SK-N-SH (cell line): ENCODE data around the gene MINDY1. TPM values are rescaled to one million over a fixed set of nuclear protein-coding genes. Genes with fewer than 3 reads are reported as not detected.
A peak's percentile ranks its signal among the peaks of the same experiment; 100 is the strongest.

Experiments
- CTCF ChIA-PET: fragments of 300-600, 350-600 bp; formaldehyde crosslinking; extraction: SDS; loops from one replicate; lab custom pipeline; 2021; lab: Yijun Ruan, JAX
- POLR2A ChIA-PET: fragments of 350-600 bp; sonication (Branson Sonifier 250); formaldehyde crosslinking; extraction: SDS; loops from one replicate; lab custom pipeline; 2020; ENCODE audit warnings: antibody characterized with exemption, inconsistent platforms; lab: Yijun Ruan, JAX
- DNase-seq: peaks from one replicate; pipeline ENCODE4 v3.0.0; 2012
- H2AFZ ChIP-seq: fragments of 200-600 bp; sonication (generic); 2 replicates; pipeline ENCODE4 v1.8.1; 2016; ENCODE audit warnings: antibody characterized with exemption, mild to moderate bottlenecking, low read depth
- H3F3A ChIP-seq: fragments of 200-600 bp; sonication (generic); replicated peaks from 2 replicates; pipeline ENCODE3; 2016; ENCODE audit warnings: antibody characterized with exemption, mild to moderate bottlenecking; ENCODE audit not compliant: insufficient read depth
- H3K27ac ChIP-seq, 2 experiments: fragments of 200-500 bp in 1 of 2; fragments of 200-600 bp in 1 of 2; sonication (Bioruptor generic) in 1 of 2; sonication (generic), shearing (Covaris generic) in 1 of 2; 2 replicates each; pipeline versions ENCODE4 v1.5.1 to v1.6.1; 2014 to 2016; ENCODE audit warnings: low read depth in 2 of 2, inconsistent platforms in 1 of 2, low read length in 1 of 2, mild to moderate bottlenecking in 1 of 2, mixed read lengths in 1 of 2
- H3K27me3 ChIP-seq: fragments of 200-600 bp; sonication (generic), shearing (Covaris generic); 2 replicates; pipeline ENCODE4 v1.6.1; 2016; ENCODE audit warnings: mixed run types; ENCODE audit not compliant: insufficient read depth
- H3K36me3 ChIP-seq, 2 experiments: fragments of 200-500 bp in 1 of 2; fragments of 200-600 bp in 1 of 2; sonication (Bioruptor generic) in 1 of 2; sonication (generic) in 1 of 2; replicated peaks in 1 of 2; 2 replicates each; pipeline versions ENCODE3 to v1.5.1; 2014 to 2016; ENCODE audit warnings: low read length in 1 of 2, mild to moderate bottlenecking in 1 of 2; ENCODE audit not compliant: insufficient read depth in 2 of 2, control insufficient read depth in 1 of 2
- H3K4me1 ChIP-seq, 2 experiments: fragments of 200-500 bp in 1 of 2; fragments of 200-600 bp in 1 of 2; sonication (Bioruptor generic) in 1 of 2; sonication (generic), shearing (Covaris generic) in 1 of 2; 2 replicates each; pipeline versions ENCODE4 v1.5.1 to v1.6.1; 2014 to 2016; ENCODE audit warnings: low read depth in 1 of 2, low read length in 1 of 2, mixed run types in 1 of 2; ENCODE audit not compliant: insufficient read depth in 2 of 2, control insufficient read depth in 1 of 2
- H3K4me2 ChIP-seq: fragments of 200-600 bp; sonication (generic), shearing (Covaris generic); 2 replicates; pipeline ENCODE4 v1.6.1; 2017; ENCODE audit warnings: mixed run types
- H3K4me3 ChIP-seq, 2 experiments: fragments of 200-500 bp in 1 of 2; fragments of 200-600 bp in 1 of 2; sonication (Bioruptor generic) in 1 of 2; sonication (generic), shearing (Covaris generic) in 1 of 2; 2 replicates each; pipeline versions ENCODE4 v1.5.1 to v1.8.1; 2014 to 2016; ENCODE audit warnings: low read depth in 2 of 2, inconsistent platforms in 1 of 2, low read length in 1 of 2, mild to moderate bottlenecking in 1 of 2, mixed read lengths in 1 of 2, moderate library complexity in 1 of 2
- H3K79me2 ChIP-seq: fragments of 200-600 bp; sonication (generic); 2 replicates; pipeline ENCODE4 v1.8.1; 2017; ENCODE audit warnings: mild to moderate bottlenecking; ENCODE audit not compliant: insufficient read depth
- H3K9ac ChIP-seq: fragments of 200-600 bp; sonication (generic); 2 replicates; pipeline ENCODE4 v1.6.1; 2017; ENCODE audit warnings: mixed run types
- H3K9me2 ChIP-seq: fragments of 200-600 bp; sonication (generic); 2 replicates; pipeline ENCODE4 v1.6.1; 2017; ENCODE audit warnings: mixed run types
- H3K9me3 ChIP-seq: fragments of 200-600 bp; sonication (generic); 2 replicates; pipeline ENCODE4 v1.6.1; 2017; ENCODE audit warnings: mixed run types, mild to moderate bottlenecking, moderate library complexity
- H4K20me1 ChIP-seq: fragments of 200-600 bp; sonication (generic); 2 replicates; pipeline ENCODE4 v1.6.1; 2017; ENCODE audit warnings: mild to moderate bottlenecking, mixed run types; ENCODE audit not compliant: insufficient read depth
- CHD2 ChIP-seq: fragments of 150-350 bp; IDR thresholded peaks from 2 replicates; pipeline ENCODE4 v1.6.1; 2018; ENCODE audit warnings: low read length; ENCODE audit not compliant: partially characterized antibody
- FOSL2 ChIP-seq: IDR thresholded peaks from 2 replicates; pipeline ENCODE4 v1.4.0; 2012; ENCODE audit warnings: low read depth, mild to moderate bottlenecking, moderate library complexity, borderline replicate concordance
- GABPA ChIP-seq: IDR thresholded peaks from 2 replicates; pipeline ENCODE4 v1.4.0; 2012; ENCODE audit warnings: low read depth, mild to moderate bottlenecking
- GATA2 ChIP-seq: sonication (generic); formaldehyde crosslinking; IDR thresholded peaks from 2 replicates; pipeline ENCODE4 v1.5.0; 2020; ENCODE audit warnings: mild to moderate bottlenecking, missing genetic modification reagents
- MEF2A ChIP-seq: IDR thresholded peaks from 2 replicates; pipeline ENCODE4 v1.4.0; 2012; ENCODE audit warnings: low read depth, borderline replicate concordance
- MXI1 ChIP-seq: IDR thresholded peaks from 2 replicates; pipeline ENCODE4 v1.6.1; 2012; ENCODE audit warnings: mild to moderate bottlenecking, low read depth, low read length, improper control_type of control experiment
- POLR2AphosphoS5 ChIP-seq: IDR thresholded peaks from 2 replicates; pipeline ENCODE4 v1.6.1; 2012; ENCODE audit warnings: low read depth, low read length
- RCOR1 ChIP-seq: fragments of 150-350 bp; IDR thresholded peaks from 2 replicates; pipeline ENCODE4 v1.6.1; 2017; ENCODE audit warnings: antibody characterized with exemption, low read length
- REST ChIP-seq: IDR thresholded peaks from 2 replicates; pipeline ENCODE4 v1.6.1; 2012; ENCODE audit warnings: mild to moderate bottlenecking, low read depth, low read length, moderate library complexity
- RFX5 ChIP-seq: IDR thresholded peaks from 2 replicates; pipeline ENCODE4 v1.6.1; 2012; ENCODE audit warnings: mild to moderate bottlenecking, improper control_type of control experiment, low read length
- SIN3A ChIP-seq: IDR thresholded peaks from 2 replicates; pipeline ENCODE4 v1.6.1; 2012; ENCODE audit warnings: low read depth, mild to moderate bottlenecking, low read length, moderate library complexity, borderline replicate concordance
- SMC3 ChIP-seq: IDR thresholded peaks from 2 replicates; pipeline ENCODE4 v1.6.1; 2012; ENCODE audit warnings: low read depth, low read length, improper control_type of control experiment
- TAF1 ChIP-seq: IDR thresholded peaks from 2 replicates; pipeline ENCODE4 v1.6.1; 2012; ENCODE audit warnings: low read depth, mild to moderate bottlenecking, low read length, moderate library complexity, borderline replicate concordance
- TEAD4 ChIP-seq: IDR thresholded peaks from 2 replicates; pipeline ENCODE4 v1.4.0; 2012; ENCODE audit warnings: mild to moderate bottlenecking, borderline replicate concordance; ENCODE audit not compliant: insufficient read depth
- ZBTB33 ChIP-seq: IDR thresholded peaks from 2 replicates; pipeline ENCODE4 v1.4.0; 2012; ENCODE audit warnings: low read depth, borderline replicate concordance
- WGBS: methylation state at CpG from one replicate; pipeline ENCODE4 v1.1.6; 2017; ENCODE audit warnings: low lambda C conversion rate; 5-methylcytosine and 5-hydroxymethylcytosine counted together
- polyA plus RNA-seq, 3 experiments: library from polyadenylated mRNA; depleted of rRNA; stranded (reverse); fragments of >200 nt; gene quantifications; 2 replicates each; pipeline ENCODE4 v1.2.3, GENCODE V29; 2012

Gene MINDY1
- polyA plus RNA-seq, 1 of the 3 experiments (the other 2 are of a cell fraction), result 6.0 TPM

DNA sequence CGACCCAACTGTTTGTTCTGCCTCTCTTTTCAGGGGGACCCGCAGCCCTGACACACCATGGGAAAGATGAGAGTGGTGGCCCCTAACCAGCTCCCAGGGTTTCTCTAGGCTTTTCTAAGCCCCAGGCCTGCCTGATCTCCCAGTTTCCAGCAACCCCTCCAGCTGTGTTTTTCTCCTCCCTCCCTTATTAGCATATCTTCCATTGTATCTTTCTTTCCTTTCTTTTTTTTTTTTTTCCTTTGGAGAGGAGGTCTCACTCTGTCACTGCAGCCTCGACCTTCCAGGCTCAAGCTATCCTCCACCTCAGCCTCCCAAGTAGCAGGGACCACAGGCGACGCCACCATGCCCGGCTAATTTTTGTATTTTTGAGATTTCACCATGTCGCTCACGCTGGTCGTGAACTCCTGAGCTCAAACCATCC is 30.3 kb downstream of the MINDY1 start:
- no peak for TF ChIP-seq CHD2
- no peak for TF ChIP-seq GABPA
- no peak for TF ChIP-seq RFX5
- TF ChIP-seq ZBTB33, result no peak
- TF ChIP-seq GATA2 (CRISPR knock-in tag), result no peak
- TF ChIP-seq RCOR1, result no peak
- no peak for TF ChIP-seq MEF2A
- TF ChIP-seq TEAD4, result no peak
- no peak for TF ChIP-seq SMC3
- no peak for TF ChIP-seq MXI1
- no peak for TF ChIP-seq FOSL2
- TF ChIP-seq, all 33 proteins: peak for 0
- H3K27ac ChIP-seq, result peak overlapping the region in 1 of 2 experiments; percentile 77; a peak in 3 of 4 replicates
- H3K27me3 ChIP-seq, result no peaks in the 10 kb centered on the region
- no peaks in the 10 kb centered on the region for H3K9me3 ChIP-seq
- peaks cover 23% of the 10 kb centered on the region for H3F3A ChIP-seq
- H3K4me2 ChIP-seq, result peak overlapping the region; percentile 60
- CTCF ChIA-PET, result interaction anchor here (17.0 kb wide), 1 partner anchor 24 kb away, joined by 371 read pairs; the partner anchor contains the start of gene MINDY1
- H4K20me1 ChIP-seq, result peaks cover 22% of the 10 kb centered on the region
- H3K4me3 ChIP-seq, result no peak overlapping the region
- H3K9me2 ChIP-seq, result no peaks in the 10 kb centered on the region
- DNase-seq, result no peak
- peaks cover 37 to 46% of the 10 kb centered on the region in 2 experiments for H3K4me1 ChIP-seq
- no peak overlapping the region for H2AFZ ChIP-seq
- POLR2A ChIA-PET, result no interaction called here
- peak overlapping the region; percentile 36; the same call in 1 of the 2 replicates for H3K9ac ChIP-seq
- 95% methylated on average over 7 of the region's 9 CpGs for WGBS
- H3K36me3 ChIP-seq, result no peaks in the 10 kb centered on the region
- H3K79me2 ChIP-seq, result peaks cover 36% of the 10 kb centered on the region

DNA sequence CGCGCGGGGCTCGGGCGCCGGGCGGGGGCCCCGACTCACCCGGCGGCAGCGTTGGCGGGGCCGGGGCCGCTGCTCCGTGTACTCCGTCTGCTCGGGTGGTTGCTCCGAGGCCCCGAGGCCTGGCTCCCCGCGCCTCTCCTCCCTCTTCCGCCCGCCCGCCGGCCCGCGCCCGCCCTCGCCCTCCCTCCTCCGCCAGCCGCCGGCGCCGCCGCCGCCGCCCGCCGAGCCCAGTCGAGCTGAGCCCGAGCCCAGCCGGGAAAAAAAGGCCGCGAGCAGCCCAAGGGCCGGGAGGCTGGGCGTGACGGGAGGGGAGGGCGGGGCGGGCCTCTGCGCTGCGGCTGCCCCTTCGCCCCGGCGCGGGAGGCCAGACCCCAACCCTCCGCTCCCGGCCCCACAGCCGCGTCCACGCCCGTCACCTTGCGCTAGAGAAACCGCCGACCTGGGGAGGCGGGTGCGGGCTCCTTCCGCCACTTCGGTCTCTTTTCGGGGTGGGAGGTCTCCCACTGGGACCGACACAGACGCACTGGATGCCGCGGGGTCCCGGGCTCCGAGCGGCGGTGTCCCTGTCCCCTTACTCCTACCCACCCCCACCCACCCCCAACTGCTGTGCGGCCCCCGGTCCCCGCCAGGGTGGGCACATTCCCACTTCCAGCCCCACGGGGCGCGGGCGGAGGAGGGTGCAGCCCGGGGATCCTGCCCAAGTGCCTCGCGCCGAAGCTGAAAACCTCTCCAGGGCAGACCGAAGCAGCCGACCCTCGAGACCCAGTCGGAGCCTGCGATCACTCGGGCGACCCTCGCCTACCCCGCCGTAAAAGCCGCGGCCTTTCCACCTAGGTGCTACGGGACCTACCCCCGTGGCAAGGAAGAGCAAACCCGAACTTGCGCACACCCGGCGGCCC is 31.9 kb downstream of the MINDY1 start, which contains the start of gene CERS2:
Gene CERS2, minus strand, starts transcription at position 256 of the 899 bp plus-strand sequence. CDS start 5,745 bp downstream, outside the sequence.
- H3K36me3 ChIP-seq, result no peaks in the 10 kb centered on the region
- 19% methylated on average over 29 of the region's 106 CpGs for WGBS
- peak within 1 kb of the TSS; percentile 72 to 79 for H3K4me3 ChIP-seq
- DNase-seq, result peak; percentile 95
- CTCF ChIA-PET, result interaction anchor here (0.7 to 17.0 kb wide), 4 partner anchors 16 to 414 kb away, joined by 3 to 371 read pairs (median 4); partner anchors contain the start of genes C1orf56 and MINDY1
- POLR2A ChIA-PET, result interaction anchor here (0.6 to 2.5 kb wide), 4 partner anchors 10 to 395 kb away, joined by 3 to 10 read pairs (median 4); partner anchors contain the start of genes MCL1 and MINDY1
- H3K27me3 ChIP-seq, result no peaks in the 10 kb centered on the region
- H3K9me3 ChIP-seq, result no peaks in the 10 kb centered on the region
- peaks cover 43 to 49% of the 10 kb centered on the region in 2 experiments for H3K4me1 ChIP-seq
- peaks cover 52% of the 10 kb centered on the region for H3K79me2 ChIP-seq
- peaks cover 22% of the 10 kb centered on the region for H3F3A ChIP-seq
- H3K4me2 ChIP-seq, result peak within 1 kb of the TSS; percentile 89
- H3K9me2 ChIP-seq, result no peaks in the 10 kb centered on the region
- no peak for TF ChIP-seq FOSL2
- TF ChIP-seq SIN3A, result peak; percentile 59; the same call in 1 of the 2 replicates
- TF ChIP-seq TAF1, result peak; percentile 45; the same call in 1 of the 2 replicates
- TF ChIP-seq MEF2A, result no peak
- TF ChIP-seq POLR2AphosphoS5, result 0 out of 2 replicates have a peak, but pooled peaks have one; percentile 26
- TF ChIP-seq REST, result 0 out of 2 replicates have a peak, but pooled peaks have one; percentile 31
- peak within 1 kb of the TSS; percentile 92 for H3K9ac ChIP-seq
- H4K20me1 ChIP-seq, result peaks cover 38% of the 10 kb centered on the region
- H3K27ac ChIP-seq, result peak within 1 kb of the TSS; percentile 62 to 85
- H2AFZ ChIP-seq, result peak within 1 kb of the TSS; percentile 37
